ENCODE measurements around the gene SLC25A51. TPM values are rescaled to one million over a fixed set of nuclear protein-coding genes. Genes with fewer than 3 reads are reported as not detected.

SLC25A51 gene
- total RNA-seq, 1 experiment from 2014 or later: 22.9 TPM

DNA sequence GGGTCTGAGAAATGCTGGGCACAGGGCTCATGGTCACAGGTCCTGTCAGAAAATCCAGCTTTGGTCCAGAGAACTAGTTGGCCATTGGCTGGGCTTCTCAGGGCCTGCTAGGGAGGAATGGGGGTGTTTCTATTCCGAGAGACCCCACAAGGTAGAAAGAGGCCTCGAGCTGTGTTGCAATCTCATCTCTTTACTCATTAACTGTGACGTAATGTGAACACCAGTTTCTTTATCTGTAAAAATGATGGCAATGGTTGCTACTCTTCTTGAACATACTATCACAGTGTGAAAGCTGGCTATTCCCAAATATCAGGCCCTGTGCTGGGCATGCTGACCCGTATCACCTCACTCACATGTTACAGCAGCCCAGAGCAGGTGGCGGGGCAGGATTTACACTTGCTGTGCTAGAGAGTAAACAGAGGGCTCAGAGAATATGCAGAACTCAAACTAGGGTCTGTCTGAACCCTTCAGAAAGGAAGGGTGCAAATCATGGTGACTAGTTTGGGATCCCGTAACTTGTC is 35.7 kb upstream of the SLC25A51 start:
- in situ Hi-C loops (cut with HindIII; ENCODE audit: low pct_unique_long_range_greater_than_20kb, low sequenced_read_pairs): no loop called here

DNA sequence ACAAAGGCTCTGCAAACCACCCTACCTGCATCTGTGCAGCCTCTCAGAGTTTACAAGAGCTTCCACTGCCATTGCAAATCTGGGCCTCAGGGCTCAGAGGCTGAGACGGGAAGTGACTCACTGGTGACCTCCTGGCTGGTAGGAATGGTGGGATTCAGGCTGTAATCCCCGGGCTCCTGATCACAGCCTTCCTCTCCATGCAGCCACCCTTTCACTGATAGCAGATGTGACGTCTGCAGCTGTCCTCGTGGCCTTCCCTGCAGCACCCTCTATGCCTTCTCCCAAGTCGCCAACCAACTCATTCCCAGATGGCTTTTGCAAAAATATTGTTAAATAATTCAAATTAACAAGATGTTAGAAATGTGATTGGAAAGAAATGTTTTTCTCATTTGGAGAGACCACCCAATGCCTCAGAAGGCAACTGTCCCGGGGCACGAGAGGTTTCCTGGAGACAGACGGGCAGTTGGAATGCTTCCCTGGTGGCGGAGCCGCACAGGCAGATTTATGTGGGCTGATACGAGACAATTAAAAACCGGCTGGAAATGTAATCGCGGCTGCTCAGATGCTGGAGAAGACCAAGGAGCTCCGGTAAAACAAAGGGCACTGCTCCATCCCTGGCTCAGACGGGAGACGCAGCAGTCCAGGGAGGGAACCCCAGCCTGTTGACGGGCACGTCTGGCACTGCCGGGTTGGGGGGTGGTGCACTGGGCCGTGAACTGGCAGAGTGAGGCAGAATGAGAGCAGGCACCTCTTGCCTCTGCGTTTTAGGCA is 34.4 kb upstream of the SLC25A51 start:
- in situ Hi-C loops (cut with HindIII; ENCODE audit: low pct_unique_long_range_greater_than_20kb, low sequenced_read_pairs): no loop called here

More for the DNA sequence above, 35.7 kb upstream of the SLC25A51 start:
- no peak for DNase-seq (ENCODE audit: low read depth)

DNA sequence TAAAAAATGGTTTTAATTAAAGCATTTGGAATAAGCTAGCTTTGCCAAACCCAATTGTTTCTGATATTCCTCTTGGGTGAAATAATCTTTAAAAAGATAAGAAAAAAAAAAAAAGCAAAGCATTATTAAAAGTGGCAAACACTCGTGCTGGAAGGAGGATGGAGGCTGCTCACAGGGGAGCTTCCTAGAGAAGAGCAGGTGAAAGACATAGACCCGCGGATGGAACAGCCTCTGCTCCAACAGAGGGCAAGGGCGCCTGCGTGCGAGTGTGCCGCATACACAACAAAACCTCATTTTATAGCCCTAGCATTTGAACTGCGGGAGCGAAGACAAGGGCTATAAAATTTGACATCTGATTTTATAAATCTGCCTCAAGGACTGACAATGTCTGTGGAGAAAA is 33.4 kb upstream of the SLC25A51 start:
- no peak for DNase-seq (ENCODE audit: low read depth)
- in situ Hi-C loops (cut with HindIII; ENCODE audit: low pct_unique_long_range_greater_than_20kb, low sequenced_read_pairs): no loop called here

More for the DNA sequence above, 34.4 kb upstream of the SLC25A51 start:
- DNase-seq (ENCODE audit: low read depth): no peak

DNA sequence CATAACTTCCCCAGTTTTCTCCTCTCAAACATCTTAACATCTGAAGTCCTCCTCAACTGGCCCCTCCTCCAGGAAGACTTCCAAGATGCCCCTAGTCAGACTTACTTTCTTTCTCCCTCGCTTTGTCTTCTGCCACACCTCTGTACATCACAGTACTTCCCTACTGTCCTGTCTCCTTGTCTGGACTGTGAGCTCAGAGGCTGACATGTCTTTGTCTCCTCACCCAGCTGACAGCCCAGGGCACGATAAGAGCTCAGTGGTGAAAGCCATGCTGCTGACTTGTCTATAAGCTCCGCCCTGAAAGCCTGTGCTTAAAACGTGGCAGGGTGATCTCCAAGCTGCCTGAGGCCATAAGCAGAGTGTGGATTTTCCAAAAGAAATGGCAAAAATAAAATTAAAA is 33.0 kb upstream of the SLC25A51 start:
- no peak for DNase-seq (ENCODE audit: low read depth)
- in situ Hi-C loops (cut with HindIII; ENCODE audit: low pct_unique_long_range_greater_than_20kb, low sequenced_read_pairs): no loop called here

DNA sequence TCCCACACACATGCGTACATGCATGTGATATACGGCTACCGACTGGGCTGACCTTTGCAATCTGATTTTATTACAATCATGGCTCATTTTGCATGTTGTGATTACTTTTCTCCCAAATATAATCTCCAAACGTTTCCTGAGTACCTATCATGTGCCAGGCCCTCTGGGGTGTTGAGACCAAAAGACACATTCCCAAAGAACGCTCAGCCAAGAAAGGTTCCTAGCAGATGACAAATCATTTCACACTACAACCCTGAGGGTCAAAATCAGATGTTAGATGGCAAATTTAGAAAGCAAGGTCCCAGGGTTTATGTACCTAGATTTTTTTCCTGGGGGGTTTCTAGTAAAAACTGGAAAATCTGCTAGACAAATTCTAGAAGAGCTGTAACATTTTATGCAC is 32.4 kb upstream of the SLC25A51 start:
- in situ Hi-C loops (cut with HindIII; ENCODE audit: low pct_unique_long_range_greater_than_20kb, low sequenced_read_pairs): no loop called here

DNA sequence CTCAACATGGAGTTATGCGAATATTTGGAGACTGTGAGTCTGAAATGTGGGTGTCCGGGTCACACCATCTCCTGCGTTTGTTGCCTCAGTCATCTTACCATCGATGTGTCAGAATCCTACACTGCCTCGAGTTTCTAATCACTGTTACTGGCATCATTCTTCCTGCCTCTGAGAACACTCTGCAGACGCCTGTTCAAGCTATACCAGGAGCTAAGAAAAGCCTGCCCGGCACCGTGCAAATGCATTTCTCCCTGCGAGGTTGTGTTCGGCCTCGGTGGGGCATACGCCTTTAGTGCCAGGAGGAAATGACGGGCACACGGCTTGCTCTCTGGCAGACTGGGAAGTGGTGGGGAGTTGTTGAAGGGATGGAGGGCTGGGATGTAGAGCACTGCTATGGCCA is 31.2 kb upstream of the SLC25A51 start:
- no peak for DNase-seq (ENCODE audit: low read depth)
- in situ Hi-C loops (cut with HindIII; ENCODE audit: low pct_unique_long_range_greater_than_20kb, low sequenced_read_pairs): no loop called here

More for the DNA sequence above, 32.4 kb upstream of the SLC25A51 start:
- DNase-seq (ENCODE audit: low read depth): no peak

DNA sequence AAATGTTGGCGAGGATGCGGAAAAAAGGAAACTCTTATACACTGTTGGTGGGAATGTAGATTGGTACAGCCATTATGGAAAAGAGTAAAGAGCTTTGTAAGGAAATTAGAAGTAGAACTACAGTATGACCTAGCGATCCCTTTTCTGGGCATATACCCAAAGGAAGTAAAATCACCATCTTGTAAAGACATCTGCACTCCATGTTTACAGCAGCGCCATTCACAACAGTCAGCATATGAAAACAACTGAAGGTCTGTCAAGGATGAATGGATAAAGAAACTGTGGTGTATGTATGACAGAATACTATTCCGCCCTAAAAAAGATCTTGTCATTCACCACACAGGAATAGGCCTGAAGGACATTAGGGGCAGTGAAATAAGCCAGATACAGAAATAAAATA is 27.7 kb upstream of the SLC25A51 start:
- in situ Hi-C loops (cut with HindIII; ENCODE audit: low pct_unique_long_range_greater_than_20kb, low sequenced_read_pairs): no loop called here
- no peak for DNase-seq (ENCODE audit: low read depth)

DNA sequence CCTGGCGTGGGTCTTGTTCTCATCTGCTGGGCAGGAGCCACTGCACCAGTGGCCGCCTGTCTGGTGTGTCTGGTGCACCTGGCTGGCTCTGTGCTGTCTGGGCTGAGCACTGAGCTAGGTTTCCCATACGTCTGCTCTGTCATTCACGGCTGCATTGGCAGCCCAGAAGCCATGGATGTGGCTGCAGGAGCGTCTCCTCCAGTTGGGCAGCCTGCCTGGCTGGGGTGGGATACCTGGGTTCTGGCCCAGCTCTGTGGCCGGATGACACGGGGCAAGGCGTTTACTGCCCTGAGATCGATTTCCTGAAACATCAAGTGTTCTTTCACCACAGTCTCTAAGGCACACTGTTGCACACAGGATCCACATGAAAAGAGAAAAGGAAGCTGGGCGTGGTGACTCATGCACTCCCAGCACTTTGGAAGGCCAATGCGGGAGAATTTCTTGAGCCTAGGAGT is 25.5 kb upstream of the SLC25A51 start:
- in situ Hi-C loops (cut with HindIII; ENCODE audit: low pct_unique_long_range_greater_than_20kb, low sequenced_read_pairs): no loop called here
- no peak for DNase-seq (ENCODE audit: low read depth)

DNA sequence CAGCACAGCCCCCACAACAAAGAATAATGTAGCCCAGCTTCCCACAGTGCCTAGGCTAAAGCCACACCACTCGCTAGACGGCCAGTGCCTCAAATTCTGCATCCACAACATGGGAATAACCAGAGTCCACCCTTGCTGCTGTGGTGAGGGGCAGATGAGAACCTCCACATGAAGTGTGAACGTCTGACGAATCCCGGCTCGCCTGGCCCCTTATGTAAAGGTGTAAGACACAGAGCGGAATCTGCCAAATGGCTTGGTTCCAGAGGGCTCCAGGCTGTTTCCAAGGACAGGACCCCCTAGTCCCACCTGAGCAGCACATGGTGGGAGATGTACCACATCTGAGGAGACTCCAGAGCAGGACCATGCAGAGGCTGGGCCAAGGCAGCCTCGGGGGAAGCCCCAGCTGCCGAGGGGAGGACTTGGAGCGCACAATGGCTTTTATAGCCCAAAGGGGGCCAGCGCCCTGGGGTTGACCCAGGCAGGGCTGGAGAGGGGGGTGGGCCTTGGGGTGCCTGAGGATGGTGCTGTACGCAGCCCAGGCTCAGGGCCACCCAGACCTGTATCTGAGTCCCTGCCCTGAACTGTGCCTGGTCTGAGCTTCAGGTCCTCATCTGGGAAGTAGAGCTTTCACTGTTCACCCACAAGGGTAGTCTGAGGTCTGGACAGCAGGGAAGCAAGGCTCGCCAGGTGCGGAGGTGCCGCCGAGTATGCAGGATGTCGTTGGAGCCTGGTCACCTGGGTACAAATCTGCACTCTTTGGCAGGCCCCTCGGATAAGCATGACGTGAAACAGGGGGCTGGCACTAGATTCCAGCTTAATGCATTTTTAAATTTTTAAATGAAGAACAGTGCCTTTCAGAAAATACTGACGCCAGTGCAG is 24.9 kb upstream of the SLC25A51 start:
- DNase-seq (ENCODE audit: low read depth): no peak
- in situ Hi-C loops (cut with HindIII; ENCODE audit: low pct_unique_long_range_greater_than_20kb, low sequenced_read_pairs): no loop called here

DNA sequence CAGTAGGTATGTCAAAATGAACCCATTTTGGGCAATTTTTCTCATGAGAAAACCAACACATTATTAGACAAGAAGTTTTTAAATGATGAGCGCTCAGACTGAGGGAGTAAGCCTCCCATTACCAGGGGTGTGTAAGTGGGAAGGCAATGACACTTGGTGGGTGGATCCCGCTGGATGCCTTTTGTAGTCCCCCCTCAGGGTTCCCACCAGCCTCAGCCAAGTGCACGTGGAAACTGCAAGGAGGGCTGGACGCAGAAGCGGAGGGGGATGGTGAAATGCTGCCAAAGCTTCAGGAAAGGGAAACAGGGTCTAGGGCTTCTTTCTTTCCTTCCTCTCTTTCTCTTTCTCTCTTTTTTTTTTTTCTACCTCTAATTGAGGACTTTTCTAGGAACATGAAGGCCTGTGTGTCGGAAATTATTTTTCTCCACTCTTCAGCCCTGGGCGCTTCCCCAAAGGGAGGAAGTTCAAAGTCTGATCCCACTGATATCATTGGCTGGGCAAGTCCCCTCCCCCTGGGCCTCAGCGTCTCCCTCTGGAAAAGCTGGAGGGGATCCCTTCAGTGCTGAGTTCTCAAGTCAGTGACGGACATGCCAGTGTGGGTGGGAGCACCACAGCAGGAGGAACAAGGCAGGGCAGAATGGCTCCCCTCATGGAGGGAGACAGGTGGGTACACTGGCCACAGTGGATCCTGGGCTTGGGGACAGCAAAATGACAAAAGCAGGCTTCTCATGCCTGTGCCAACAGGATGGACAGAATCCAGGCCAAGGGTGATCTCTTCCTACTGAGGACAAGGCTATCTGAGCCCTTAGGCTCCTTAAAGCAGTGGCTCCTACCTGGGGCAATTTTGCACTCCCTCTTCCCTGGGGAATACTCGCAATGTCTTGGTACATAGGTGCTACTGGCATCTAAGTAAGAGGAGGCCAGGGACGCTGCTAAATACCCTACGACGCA is 23.9 kb upstream of the SLC25A51 start:
- in situ Hi-C loops (cut with HindIII; ENCODE audit: low pct_unique_long_range_greater_than_20kb, low sequenced_read_pairs): no loop called here
- no peak for DNase-seq (ENCODE audit: low read depth)

DNA sequence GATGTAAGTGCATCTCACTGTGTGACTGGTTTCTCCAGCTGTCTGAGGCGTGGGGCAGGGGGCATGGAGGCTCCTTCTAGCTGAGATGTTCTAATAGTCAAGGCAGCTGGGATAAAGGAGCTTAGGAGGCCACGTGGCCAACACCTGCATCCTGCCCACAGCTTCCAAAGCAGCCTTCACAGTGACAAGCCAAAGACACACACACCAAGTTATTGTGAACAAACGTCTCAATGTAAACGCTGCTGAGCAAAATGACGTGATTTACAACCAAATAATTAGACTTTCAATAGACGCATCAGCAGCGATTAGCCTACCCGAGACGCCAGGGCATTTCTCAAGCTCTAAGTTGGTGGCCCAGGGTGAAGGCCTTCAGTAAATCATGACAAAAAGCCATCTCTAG is 23.2 kb upstream of the SLC25A51 start:
- in situ Hi-C loops (cut with HindIII; ENCODE audit: low pct_unique_long_range_greater_than_20kb, low sequenced_read_pairs): no loop called here
- no peak for DNase-seq (ENCODE audit: low read depth)

DNA sequence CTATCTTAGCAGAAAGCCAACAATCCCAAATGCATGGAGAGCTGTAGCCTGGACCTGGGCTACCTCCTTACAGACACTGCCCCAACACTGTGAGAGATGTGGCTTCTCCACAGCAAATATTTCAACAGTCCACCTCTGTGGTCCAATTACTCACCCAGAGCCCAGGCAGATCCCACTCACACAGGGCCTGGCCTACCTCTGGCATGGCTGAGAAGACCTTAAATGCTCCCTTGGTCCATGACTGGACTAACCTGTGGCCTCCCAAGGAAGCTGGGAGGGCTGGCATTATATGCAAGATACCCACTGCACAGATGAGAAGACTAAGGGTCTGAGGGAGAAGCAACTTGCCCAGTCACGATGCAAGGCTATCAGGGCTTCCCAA is 22.8 kb upstream of the SLC25A51 start:
- no peak for DNase-seq (ENCODE audit: low read depth)
- in situ Hi-C loops (cut with HindIII; ENCODE audit: low pct_unique_long_range_greater_than_20kb, low sequenced_read_pairs): no loop called here

DNA sequence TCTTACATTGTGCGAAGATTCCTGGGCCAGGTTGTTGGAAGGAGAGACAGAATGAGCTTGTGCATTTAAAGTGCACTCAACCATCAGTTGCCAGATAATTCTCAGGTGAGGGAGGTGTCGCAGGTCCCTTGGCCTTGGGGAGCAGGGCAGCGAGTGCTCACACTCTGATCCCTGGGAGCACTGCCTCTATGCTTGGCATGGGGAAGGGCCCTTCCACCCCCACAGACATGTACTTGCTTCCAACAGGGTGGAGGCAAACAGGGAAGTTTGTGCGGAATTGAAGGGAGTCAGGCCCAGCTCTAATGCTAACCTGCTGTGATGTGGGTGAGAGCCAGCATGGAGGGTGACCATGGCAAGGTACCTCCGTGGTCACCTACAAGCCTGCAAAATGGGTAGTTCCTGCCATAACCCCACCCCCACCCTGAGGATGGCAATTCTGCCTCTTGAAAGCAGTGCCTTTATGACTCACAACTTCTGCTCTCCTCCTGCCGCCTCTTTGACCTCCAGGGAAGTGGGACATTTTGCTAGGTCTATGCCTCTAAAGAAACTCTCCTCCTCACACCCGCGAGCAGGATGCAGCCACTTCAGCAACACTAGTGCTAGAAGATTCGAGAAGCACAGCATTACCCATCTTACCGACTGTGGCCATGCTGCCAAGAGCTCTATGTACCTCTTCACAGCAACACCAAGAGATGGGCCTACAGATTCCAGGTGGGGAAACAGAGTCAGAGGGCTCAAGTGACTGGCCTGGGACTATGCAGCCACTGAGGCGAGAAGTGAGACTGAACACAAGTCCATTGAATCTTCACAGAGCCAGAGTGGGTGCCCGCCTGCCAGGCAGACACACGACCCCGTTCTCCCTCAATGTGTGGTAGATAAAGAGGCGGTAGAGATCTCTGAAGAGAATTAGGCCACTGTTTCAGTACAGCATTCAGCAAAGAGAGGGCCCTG is 22.1 kb upstream of the SLC25A51 start:
- no peak for DNase-seq (ENCODE audit: low read depth)
- in situ Hi-C loops (cut with HindIII; ENCODE audit: low pct_unique_long_range_greater_than_20kb, low sequenced_read_pairs): no loop called here

DNA sequence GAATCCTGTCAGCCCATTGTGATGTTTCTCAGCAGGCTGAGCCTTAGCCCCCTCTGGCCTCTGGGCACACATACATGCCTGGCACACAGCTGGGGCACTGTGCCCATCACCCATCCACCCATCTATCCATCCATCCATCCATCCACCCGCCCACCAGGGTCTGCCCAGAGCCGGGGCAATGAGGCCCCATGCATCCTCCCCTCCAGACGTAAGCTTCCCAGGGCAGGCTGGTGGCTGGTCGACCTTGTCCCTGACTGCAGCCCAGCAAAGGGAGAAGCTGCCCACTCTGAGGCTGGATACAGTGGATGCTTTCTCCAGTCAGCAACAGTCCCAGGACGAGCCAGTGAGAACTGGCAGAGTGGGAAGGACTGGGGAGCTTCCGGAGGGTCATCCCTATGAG is 21.1 kb upstream of the SLC25A51 start:
- in situ Hi-C loops (cut with HindIII; ENCODE audit: low pct_unique_long_range_greater_than_20kb, low sequenced_read_pairs): no loop called here
- no peak for DNase-seq (ENCODE audit: low read depth)

DNA sequence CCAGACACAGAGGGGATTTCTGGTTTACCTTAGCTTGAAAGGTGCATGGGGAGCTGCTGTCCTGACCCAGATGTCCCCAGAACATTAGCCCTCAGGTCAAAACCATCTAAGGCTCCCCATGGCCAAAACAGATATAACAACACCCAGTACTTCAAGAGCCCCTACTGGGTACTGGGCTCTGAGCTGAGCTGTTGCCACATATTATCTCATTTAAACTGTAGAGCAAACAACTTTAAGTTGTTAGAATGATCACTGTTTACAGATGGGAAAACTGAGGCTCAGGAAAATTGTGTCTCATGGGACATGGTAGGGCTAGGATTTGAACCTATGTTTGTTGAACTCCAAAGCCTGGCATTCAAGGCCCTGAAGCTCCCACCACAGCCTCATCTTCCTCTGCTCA is 20.6 kb upstream of the SLC25A51 start:
- in situ Hi-C loops (cut with HindIII; ENCODE audit: low pct_unique_long_range_greater_than_20kb, low sequenced_read_pairs): loop anchor here (25.0 kb wide), 1 partner anchor 413 kb away; no protein-coding TSS in a partner anchor
- no peak for DNase-seq (ENCODE audit: low read depth)

DNA sequence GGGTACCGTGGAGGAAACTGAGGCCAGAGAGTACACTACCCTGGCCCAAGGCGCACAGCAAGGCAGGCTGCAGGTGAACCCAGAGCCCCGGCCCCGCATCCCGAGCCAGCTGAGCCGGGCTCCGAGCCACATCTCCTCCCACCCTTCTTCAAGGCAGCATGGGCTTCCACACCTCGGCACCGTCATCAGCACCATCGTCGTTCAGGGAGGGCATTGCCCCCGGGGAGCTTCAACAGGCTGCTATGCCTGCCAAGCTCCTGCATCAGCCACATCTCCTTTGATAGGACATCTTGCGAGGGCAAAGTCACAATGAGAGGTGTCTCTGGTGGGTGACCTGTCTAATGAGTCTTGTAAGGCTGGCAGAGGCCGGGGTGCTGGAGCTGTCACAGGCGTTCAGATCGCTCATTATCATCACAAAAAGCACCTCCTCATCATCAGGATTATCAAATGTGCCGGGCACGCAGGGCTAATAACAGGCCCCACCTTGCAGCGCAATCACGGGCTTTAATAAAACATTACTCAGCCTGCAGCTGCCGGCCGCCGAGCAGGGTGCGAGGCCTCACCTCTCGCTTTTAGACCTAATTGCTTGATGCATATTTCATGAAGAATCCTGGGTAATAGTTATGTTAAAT is 20.0 kb upstream of the SLC25A51 start:
- in situ Hi-C loops (cut with HindIII; ENCODE audit: low pct_unique_long_range_greater_than_20kb, low sequenced_read_pairs): loop anchor here (25.0 kb wide), 1 partner anchor 413 kb away; no protein-coding TSS in a partner anchor
- no peak for DNase-seq (ENCODE audit: low read depth)
